Astrocyte (in vitro differentiated cells and primary cell): ENCODE results near the gene FBXW9. TPM values are rescaled to one million over a fixed set of nuclear protein-coding genes. Genes with fewer than 3 reads are reported as not detected.
"Not testable (repeated sequence)": the region's sequence is repeated elsewhere in the genome, so short reads cannot be mapped to it uniquely, and the experiment has no call there.

ENCODE experiments used
- DNase-seq: peaks from one replicate; pipeline ENCODE4 v3.0.0-alpha.2; 2010; ENCODE audit warnings: low read depth
- FAIRE-seq: peaks from 2 replicates; lab custom pipeline; 2011; peaks lifted over from hg19 to GRCh38; lab: Jason Lieb, UNC
- H2AFZ ChIP-seq: 2 replicates; pipeline ENCODE4 v1.6.0; 2012; ENCODE audit warnings: low read depth, low read length, inconsistent platforms
- H3K27ac ChIP-seq: 2 replicates; pipeline ENCODE4 v1.5.1; 2011; ENCODE audit warnings: low read depth, low read length, inconsistent platforms
- H3K27me3 ChIP-seq: 2 replicates; pipeline ENCODE4 v1.6.0; 2011; ENCODE audit warnings: low read length, inconsistent platforms; ENCODE audit not compliant: insufficient read depth
- H3K36me3 ChIP-seq: 2 replicates; pipeline ENCODE4 v1.5.1; 2011; ENCODE audit warnings: low read length, inconsistent platforms; ENCODE audit not compliant: insufficient read depth
- H3K4me1 ChIP-seq: 2 replicates; pipeline ENCODE4 v1.5.1; 2011; ENCODE audit warnings: low read length, inconsistent platforms; ENCODE audit not compliant: insufficient read depth
- H3K4me2 ChIP-seq: 2 replicates; pipeline ENCODE4 v1.6.0; 2012; ENCODE audit warnings: low read length, inconsistent platforms
- H3K4me3 ChIP-seq: 2 replicates; pipeline ENCODE4 v1.5.1; 2011; ENCODE audit warnings: low read depth, mild to moderate bottlenecking, low read length, inconsistent platforms; ENCODE audit not compliant: insufficient read depth
- H3K79me2 ChIP-seq: 2 replicates; pipeline ENCODE4 v1.6.0; 2012; ENCODE audit warnings: mild to moderate bottlenecking, low read length, inconsistent platforms; ENCODE audit not compliant: insufficient read depth
- H3K9ac ChIP-seq: 2 replicates; pipeline ENCODE4 v1.6.0; 2012; ENCODE audit warnings: mild to moderate bottlenecking, low read length, inconsistent platforms
- H3K9me3 ChIP-seq: 2 replicates; pipeline ENCODE4 v1.5.1; 2012; ENCODE audit warnings: low read depth, mild to moderate bottlenecking, low read length, inconsistent platforms; ENCODE audit not compliant: insufficient read depth
- H4K20me1 ChIP-seq: 2 replicates; pipeline ENCODE4 v1.6.0; 2012; ENCODE audit warnings: low read length, inconsistent platforms; ENCODE audit not compliant: insufficient read depth
- H3K27ac Mint-ChIP-seq: one replicate; pipeline ENCODE4 v1.8.0; 2021; ENCODE audit warnings: mild to moderate bottlenecking, mixed read lengths; ENCODE audit not compliant: unreplicated experiment
- H3K27me3 Mint-ChIP-seq: one replicate; pipeline ENCODE4 v1.8.0; 2021; ENCODE audit warnings: low read depth, mixed read lengths; ENCODE audit not compliant: unreplicated experiment
- H3K36me3 Mint-ChIP-seq: one replicate; pipeline ENCODE4 v1.8.0; 2021; ENCODE audit warnings: low read depth, mixed read lengths; ENCODE audit not compliant: unreplicated experiment
- H3K4me1 Mint-ChIP-seq: one replicate; pipeline ENCODE4 v1.8.0; 2021; ENCODE audit warnings: low read depth, mixed read lengths; ENCODE audit not compliant: unreplicated experiment
- H3K4me3 Mint-ChIP-seq: one replicate; pipeline ENCODE4 v1.8.0; 2021; ENCODE audit warnings: mild to moderate bottlenecking, moderate library complexity, mixed read lengths; ENCODE audit not compliant: unreplicated experiment
- H3K9me3 Mint-ChIP-seq: one replicate; pipeline ENCODE4 v1.8.0; 2021; ENCODE audit warnings: mild to moderate bottlenecking, mixed read lengths; ENCODE audit not compliant: unreplicated experiment
- EZH2 ChIP-seq: IDR thresholded peaks from 2 replicates; pipeline ENCODE4 v1.6.1; 2012; ENCODE audit warnings: mild to moderate bottlenecking, low read length, inconsistent platforms; ENCODE audit not compliant: insufficient read depth
- total RNA-seq: library from RNA; stranded (reverse); gene quantifications from 2 replicates; pipeline ENCODE4 v1.2.1, GENCODE V29; 2021
- TF ChIP-seq, protein P1 (sequence below): IDR thresholded peaks from 2 replicates; pipeline ENCODE4 v1.5.1; 2011; ENCODE audit warnings: low read depth, mild to moderate bottlenecking, inconsistent platforms, low read length, moderate library complexity; ENCODE audit not compliant: insufficient read depth

FBXW9 gene
- total RNA-seq, 1 donor from 2014 or later = 9.9 TPM

DNA sequence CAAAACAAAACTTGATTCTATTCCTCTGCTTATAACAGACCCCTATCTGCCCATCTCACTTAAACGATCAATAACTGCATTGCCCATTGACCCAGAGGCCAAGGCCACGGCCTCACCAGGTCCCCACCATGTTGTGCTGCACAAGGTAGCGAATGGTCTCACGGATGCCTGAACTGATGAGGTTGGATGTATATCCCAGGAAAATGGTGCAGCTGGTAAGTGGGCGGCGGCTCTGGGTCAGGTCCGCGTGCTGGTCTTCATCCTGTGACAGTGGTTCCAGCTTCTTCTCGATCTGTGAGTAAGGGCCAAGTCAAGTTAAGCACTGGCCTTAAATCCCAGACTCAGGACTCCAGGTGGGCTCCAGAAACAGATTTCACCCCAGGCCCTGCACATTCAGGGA is 16.4 kb downstream of the FBXW9 start:
- DNase-seq (no peak), FAIRE-seq (no peak)
- Mint-ChIP-seq H3K36me3 (peaks cover 8% of the 10 kb centered on the region), H3K27ac (no peak overlapping the region), H3K27me3 (no peaks in the 10 kb centered on the region), H3K9me3 (no peaks in the 10 kb centered on the region), H3K4me3 (peak overlapping the region; percentile 93), H3K4me1 (no peaks in the 10 kb centered on the region)
- peaks cover 24% of the 10 kb centered on the region for H4K20me1 ChIP-seq
- no peaks in the 10 kb centered on the region for H3K27me3 ChIP-seq
- H3K4me3 ChIP-seq = no peak overlapping the region
- H3K79me2 ChIP-seq = peaks cover 26% of the 10 kb centered on the region
- H3K9me3 ChIP-seq = no peaks in the 10 kb centered on the region
- no peak overlapping the region for H2AFZ ChIP-seq
- H3K36me3 ChIP-seq = peaks cover 15% of the 10 kb centered on the region
- H3K27ac ChIP-seq = no peak overlapping the region
- H3K4me1 ChIP-seq = no peaks in the 10 kb centered on the region
- no peak overlapping the region for H3K9ac ChIP-seq
- TF ChIP-seq, protein P1, sequence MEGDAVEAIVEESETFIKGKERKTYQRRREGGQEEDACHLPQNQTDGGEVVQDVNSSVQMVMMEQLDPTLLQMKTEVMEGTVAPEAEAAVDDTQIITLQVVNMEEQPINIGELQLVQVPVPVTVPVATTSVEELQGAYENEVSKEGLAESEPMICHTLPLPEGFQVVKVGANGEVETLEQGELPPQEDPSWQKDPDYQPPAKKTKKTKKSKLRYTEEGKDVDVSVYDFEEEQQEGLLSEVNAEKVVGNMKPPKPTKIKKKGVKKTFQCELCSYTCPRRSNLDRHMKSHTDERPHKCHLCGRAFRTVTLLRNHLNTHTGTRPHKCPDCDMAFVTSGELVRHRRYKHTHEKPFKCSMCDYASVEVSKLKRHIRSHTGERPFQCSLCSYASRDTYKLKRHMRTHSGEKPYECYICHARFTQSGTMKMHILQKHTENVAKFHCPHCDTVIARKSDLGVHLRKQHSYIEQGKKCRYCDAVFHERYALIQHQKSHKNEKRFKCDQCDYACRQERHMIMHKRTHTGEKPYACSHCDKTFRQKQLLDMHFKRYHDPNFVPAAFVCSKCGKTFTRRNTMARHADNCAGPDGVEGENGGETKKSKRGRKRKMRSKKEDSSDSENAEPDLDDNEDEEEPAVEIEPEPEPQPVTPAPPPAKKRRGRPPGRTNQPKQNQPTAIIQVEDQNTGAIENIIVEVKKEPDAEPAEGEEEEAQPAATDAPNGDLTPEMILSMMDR = no peak
- TF ChIP-seq EZH2 = no peak
- H3K4me2 ChIP-seq = no peak overlapping the region

DNA sequence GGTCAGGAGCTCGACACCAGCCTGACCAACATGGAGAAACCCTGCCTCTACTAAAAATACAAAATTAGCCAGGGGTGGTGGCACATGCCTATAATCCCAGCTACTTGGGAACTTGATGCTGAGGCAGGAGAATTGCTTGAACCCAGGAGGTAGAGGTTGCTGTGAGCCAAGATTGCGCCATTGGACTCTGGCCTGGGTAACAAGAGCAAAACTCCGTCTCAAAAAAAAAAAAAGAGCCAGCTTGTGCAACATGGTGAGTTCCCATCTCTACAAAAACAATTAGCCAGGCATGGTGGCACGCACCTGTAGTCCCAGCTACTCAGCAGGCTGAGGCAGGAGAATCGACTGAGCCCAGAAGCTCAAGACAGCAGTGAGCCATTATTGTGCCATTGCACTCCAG is 18.4 kb downstream of the FBXW9 start:
- H3K79me2 ChIP-seq = peaks cover 26% of the 10 kb centered on the region
- not testable (repeated sequence) for H3K27ac ChIP-seq, FAIRE-seq, DNase-seq, H3K27me3 Mint-ChIP-seq, H3K9me3 Mint-ChIP-seq, H2AFZ ChIP-seq, H3K9ac ChIP-seq, H3K4me1 ChIP-seq, H3K27ac Mint-ChIP-seq, H3K4me3 ChIP-seq, H3K27me3 ChIP-seq, H3K36me3 Mint-ChIP-seq, H3K4me3 Mint-ChIP-seq, H3K4me2 ChIP-seq, H3K9me3 ChIP-seq, H3K4me1 Mint-ChIP-seq
- peaks cover 27% of the 10 kb centered on the region for H4K20me1 ChIP-seq
- H3K36me3 ChIP-seq = peaks cover 23% of the 10 kb centered on the region

DNA sequence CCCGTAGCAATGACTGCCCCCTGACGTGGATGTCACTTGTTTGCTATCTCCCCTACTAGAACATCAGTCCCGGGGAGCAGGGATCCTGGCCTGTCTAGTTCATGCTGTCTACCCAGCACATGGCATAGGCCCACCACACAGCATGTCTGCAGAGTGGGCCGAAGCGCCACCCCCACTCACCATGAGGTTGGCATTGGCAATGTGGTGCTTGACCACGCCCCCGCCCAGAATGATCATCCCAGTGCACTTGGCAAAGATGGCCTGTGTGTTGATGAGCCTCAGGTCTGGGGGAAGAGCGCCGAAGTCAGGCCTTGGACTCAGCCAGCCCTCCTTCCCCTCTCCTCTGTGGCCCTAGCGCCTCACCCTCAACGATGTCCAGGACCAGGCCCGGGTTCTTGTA is 19.5 kb downstream of the FBXW9 start:
- no peak overlapping the region for H3K27ac ChIP-seq
- no peaks in the 10 kb centered on the region for H3K4me1 ChIP-seq
- H3K4me3 Mint-ChIP-seq = peak overlapping the region; percentile 29
- no peak overlapping the region for H3K4me3 ChIP-seq
- no peaks in the 10 kb centered on the region for H3K27me3 Mint-ChIP-seq
- H2AFZ ChIP-seq = no peak overlapping the region
- DNase-seq (no peak), FAIRE-seq (no peak)
- peaks cover 26% of the 10 kb centered on the region for H3K79me2 ChIP-seq
- peaks cover 23% of the 10 kb centered on the region for H3K36me3 ChIP-seq
- peaks cover 12% of the 10 kb centered on the region for H3K36me3 Mint-ChIP-seq
- H3K9ac ChIP-seq = no peak overlapping the region
- TF ChIP-seq, protein P1 = no peak
- TF ChIP-seq EZH2 = no peak
- no peaks in the 10 kb centered on the region for H3K27me3 ChIP-seq
- peaks cover 31% of the 10 kb centered on the region for H4K20me1 ChIP-seq
- H3K9me3 Mint-ChIP-seq = no peaks in the 10 kb centered on the region
- H3K4me1 Mint-ChIP-seq = peaks cover 2% of the 10 kb centered on the region
- no peak overlapping the region for H3K4me2 ChIP-seq
- no peaks in the 10 kb centered on the region for H3K9me3 ChIP-seq
- peak overlapping the region; percentile 48 for H3K27ac Mint-ChIP-seq
